GM19351 (cell line): ENCODE data around the gene CNIH4.
"Not testable (repeated sequence)": the region's sequence is repeated elsewhere in the genome, so short reads cannot be mapped to it uniquely, and the experiment has no call there.

Experiments
- ATAC-seq: cut with Tn5 transposase; IDR thresholded peaks from one replicate; pipeline ENCODE4 v1.9.1; 2021; ENCODE audit warnings: mild to moderate bottlenecking, moderate library complexity; ENCODE audit not compliant: unreplicated experiment

Gene CNIH4

DNA sequence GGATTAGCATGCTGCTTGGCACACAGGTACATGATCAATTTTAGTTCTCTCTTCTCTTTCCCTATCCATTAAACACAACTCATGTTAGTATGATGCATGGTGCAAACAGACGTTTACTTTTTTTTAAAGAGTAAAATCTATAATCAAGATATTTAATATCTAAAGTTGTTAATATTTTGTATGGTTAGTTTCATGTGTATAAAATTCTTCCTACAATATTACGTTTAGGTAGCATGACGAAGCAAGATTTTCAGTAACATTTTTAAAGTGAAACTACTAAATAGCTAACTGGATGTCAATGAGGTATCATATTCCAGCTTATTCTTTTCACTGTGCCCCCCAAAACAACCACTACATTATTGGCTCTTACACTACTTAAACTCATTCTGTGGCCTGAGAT is 36.6 kb downstream of the CNIH4 start:
- no peak for ATAC-seq

- ATAC-seq, result no peak
Observed at GRCh38 chr1:224399887-224400286, 43.2 kb downstream of the CNIH4 start.

GRCh38 chr1:224402472-224403036 is 45.9 kb downstream of the CNIH4 start:
- no peak for ATAC-seq

- no peak for ATAC-seq
Observed at GRCh38 chr1:224404916-224405603, 48.4 kb downstream of the CNIH4 start.

DNA sequence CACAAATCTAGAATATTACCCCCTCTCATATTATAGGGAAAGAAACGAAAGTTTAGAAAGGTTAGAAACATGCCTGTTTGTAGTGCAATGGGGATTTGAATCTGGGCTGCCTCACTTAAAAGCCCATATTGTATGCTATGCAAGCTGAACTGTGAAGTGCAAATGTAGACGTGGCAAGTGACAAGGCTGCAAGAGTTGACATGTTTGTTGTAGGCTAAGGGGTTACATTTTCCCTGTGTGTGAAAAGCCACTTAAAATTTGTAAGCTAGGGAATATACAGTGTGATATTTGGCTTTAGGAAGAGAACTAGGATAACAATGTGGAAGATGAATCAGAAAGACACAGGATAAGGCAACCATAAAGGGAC is 48.9 kb downstream of the CNIH4 start:
- no peak for ATAC-seq

GRCh38 chr1:224406216-224406615 is 49.5 kb downstream of the CNIH4 start:
- no peak for ATAC-seq

DNA sequence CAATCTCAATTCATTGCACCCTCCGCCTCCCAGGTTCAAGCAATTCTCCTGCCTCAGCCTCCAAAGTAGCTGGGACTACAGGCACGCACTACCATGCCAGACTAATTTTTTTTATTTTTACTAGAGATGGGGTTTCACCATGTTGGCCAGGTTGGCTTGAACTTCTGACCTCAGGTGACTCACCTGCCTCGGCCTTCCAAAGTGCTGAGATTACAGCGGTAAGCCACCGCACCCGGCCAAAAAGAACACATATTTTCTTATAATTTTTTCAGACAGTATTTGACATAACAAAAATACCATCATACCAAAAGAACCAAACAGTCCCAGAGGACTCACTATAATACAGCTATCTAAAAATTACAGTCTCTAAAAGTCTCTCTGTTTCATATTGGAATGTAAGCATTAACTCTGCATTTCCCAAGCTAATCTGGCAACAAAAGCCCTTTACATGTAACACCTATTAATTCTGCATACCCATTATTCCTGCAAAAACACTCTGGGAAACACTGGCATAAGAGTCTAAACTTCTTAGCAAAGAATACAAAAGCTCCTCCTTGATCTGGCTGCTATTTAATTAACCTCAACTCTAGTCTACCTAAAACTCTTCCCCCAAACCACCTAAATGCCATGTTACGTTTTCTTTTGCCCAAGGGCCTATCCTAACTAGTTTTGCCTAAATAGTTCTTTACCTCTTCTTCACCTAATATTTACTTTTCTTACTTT is 51.1 kb downstream of the CNIH4 start:
- ATAC-seq, result no peak

DNA sequence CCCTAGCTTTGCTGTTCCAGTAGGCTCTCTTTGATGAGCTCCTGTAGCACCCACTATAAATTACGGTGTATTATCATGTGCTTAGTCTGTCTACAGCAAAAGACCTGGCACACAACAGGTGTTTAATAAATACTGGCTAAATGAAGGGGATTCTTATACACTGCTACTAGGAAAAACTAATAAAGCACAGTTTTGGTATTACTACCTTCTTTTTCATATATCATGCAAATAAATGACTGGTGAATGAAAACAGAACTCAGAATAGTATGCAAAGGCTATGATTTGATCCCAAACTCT is 51.6 kb downstream of the CNIH4 start:
- ATAC-seq, result no peak

- no peak for ATAC-seq
Observed at GRCh38 chr1:224411766-224412165, 55.1 kb downstream of the CNIH4 start.

DNA sequence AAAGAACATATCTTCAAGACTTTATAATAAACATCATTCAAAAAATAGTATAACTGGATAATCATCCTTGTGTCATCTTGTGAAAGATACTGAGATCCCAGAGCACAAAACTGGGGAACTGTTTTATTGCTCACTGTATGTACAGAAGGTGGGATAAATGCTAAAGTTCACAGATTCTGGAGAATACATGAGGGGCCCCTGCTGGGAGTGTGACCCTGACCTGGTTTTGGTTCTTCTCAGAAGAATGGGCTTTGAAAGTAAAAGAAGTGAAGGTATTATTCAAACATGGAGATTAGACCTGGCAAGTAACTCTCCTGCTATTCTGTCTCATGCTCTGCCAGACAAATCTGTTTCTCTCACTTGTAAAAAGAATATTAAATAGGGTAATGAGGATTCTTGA is 63.4 kb downstream of the CNIH4 start:
- no peak for ATAC-seq

DNA sequence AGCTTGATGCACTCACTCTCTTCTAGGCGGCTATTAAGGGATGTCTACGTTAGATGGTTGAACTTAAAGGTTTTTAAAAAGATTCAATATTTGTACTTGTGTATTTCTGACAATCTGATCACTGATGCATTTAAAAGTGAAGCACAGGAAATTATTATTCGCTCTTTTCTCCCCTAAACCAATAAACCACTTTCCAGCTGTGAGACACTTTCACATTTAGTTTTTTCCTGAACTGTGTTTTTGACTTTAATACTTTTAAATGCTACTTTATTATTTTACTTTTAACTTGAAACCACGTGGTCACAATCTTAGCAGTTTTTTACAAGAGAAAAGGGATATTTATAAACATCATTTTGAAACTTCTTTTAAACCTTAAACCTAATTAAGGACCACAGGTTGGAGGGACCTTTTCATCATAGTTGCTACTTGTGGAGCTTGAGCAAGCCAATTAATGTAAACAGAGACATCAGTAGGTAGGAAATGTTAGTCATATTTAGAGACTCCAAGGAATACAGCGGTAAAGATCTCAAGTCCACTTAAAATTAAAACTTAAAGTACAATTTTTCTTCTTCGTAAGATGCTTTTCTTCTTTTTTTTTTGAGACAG is 68.7 kb downstream of the CNIH4 start:
- ATAC-seq, result no peak

DNA sequence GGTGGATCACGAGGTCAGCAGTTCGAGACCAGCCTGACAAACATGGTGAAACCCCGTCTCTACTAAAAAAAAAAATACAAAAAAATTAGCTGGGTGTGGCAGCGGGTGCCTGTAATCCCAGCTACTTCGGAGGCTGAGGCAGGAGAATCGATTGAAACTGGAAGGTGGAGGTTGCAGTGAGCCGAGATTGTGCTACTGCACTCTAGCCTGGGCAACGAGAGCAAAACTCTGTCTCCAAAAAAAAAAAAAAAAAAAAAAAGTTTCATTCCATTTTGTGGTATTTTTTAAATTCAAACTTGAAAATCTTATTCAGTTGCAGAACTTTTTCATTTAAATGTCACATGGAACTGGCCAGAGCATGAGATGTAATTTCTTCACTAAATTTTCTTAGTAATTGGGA is 70.2 kb downstream of the CNIH4 start:
- ATAC-seq, result not testable (repeated sequence)

GRCh38 chr1:224427346-224427745 is 70.7 kb downstream of the CNIH4 start:
- no peak for ATAC-seq

GRCh38 chr1:224428713-224429112 is 72.0 kb downstream of the CNIH4 start:
- not testable (repeated sequence) for ATAC-seq
